B cell (primary cell): ENCODE data around the gene TIRAP. TPM values are rescaled to one million over a fixed set of nuclear protein-coding genes. Genes with fewer than 3 reads are reported as not detected.

Source experiments
- ATAC-seq: fragments of 200-7000 bp; cut with Tn5 transposase; one replicate; pipeline ENCODE4 v1.10.0; 2021; ENCODE audit warnings: low read depth, mild to moderate bottlenecking, moderate number of reproducible peaks, moderate library complexity
- CTCF ChIA-PET: fragments of 350-600 bp; sonication (Branson Sonifier 250); formaldehyde crosslinking; loops from one replicate; lab custom pipeline; 2021; ENCODE audit warnings: antibody characterized with exemption, inconsistent platforms; lab: Charles Lee
- POLR2A ChIA-PET: fragments of 350-600 bp; sonication (Branson Sonifier 250); formaldehyde crosslinking; loops from one replicate; lab custom pipeline; 2021; ENCODE audit warnings: antibody characterized with exemption; lab: Charles Lee
- DNase-seq: peaks from one replicate; pipeline ENCODE4 v3.0.0; 2013
- H2AFZ ChIP-seq: 2 replicates; pipeline ENCODE4 v1.6.1; 2012; ENCODE audit warnings: mild to moderate bottlenecking, low read depth, low read length; ENCODE audit not compliant: insufficient read depth, poor library complexity, severe bottlenecking
- H3K27ac ChIP-seq, 2 donors: 1 replicate in 1 of 2; 2 replicates in 1 of 2; pipeline ENCODE4 v1.5.1; 2012 to 2013; ENCODE audit warnings: low read length in 2 of 2, mild to moderate bottlenecking in 2 of 2, moderate library complexity in 1 of 2
- H3K27me3 ChIP-seq, 4 experiments: fragments of 200-600 bp in 1 of 4; sonication (generic) in 1 of 4; replicated peaks in 1 of 4; 1 replicate in 2 of 4; 2 replicates in 2 of 4; pipeline versions ENCODE4 v1.6.1 to v1.7.0; 2013 to 2016; ENCODE audit warnings: low read length in 3 of 4, mild to moderate bottlenecking in 2 of 4, mixed read lengths in 1 of 4, moderate library complexity in 1 of 4; ENCODE audit not compliant: insufficient read depth in 4 of 4, control insufficient read depth in 3 of 4; ENCODE audit errors: control extremely low read depth in 1 of 4
- H3K36me3 ChIP-seq, 2 experiments: replicated peaks in 1 of 2; 1 replicate in 1 of 2; 2 replicates in 1 of 2; pipeline versions ENCODE4 v1.6.1 to v1.7.1; 2013; ENCODE audit warnings: low read length in 1 of 2; ENCODE audit not compliant: insufficient read depth in 2 of 2, control insufficient read depth in 1 of 2; ENCODE audit errors: control extremely low read depth in 1 of 2, extremely low read depth in 1 of 2
- H3K4me1 ChIP-seq, 2 donors: fragments of 200-600 bp in 1 of 2; sonication (generic) in 1 of 2; 1 replicate in 1 of 2; 2 replicates in 1 of 2; pipeline versions ENCODE4 v1.5.1 to v1.6.1; 2013 to 2017; ENCODE audit warnings: low read length in 2 of 2; ENCODE audit not compliant: control insufficient read depth in 2 of 2, insufficient read depth in 2 of 2
- H3K4me2 ChIP-seq: replicated peaks from 2 replicates; pipeline ENCODE3; 2012; ENCODE audit warnings: mild to moderate bottlenecking, low read depth, low read length; ENCODE audit not compliant: poor library complexity, severe bottlenecking
- H3K4me3 ChIP-seq, 5 experiments: fragments of 200-600 bp in 1 of 5; sonication (generic) in 1 of 5; 1 replicate in 3 of 5; 2 replicates in 2 of 5; pipeline versions ENCODE4 v1.5.1 to v1.7.0; 2011 to 2016; ENCODE audit warnings: low read length in 4 of 5, mild to moderate bottlenecking in 4 of 5, low read depth in 2 of 5, control low read depth in 1 of 5, moderate library complexity in 1 of 5; ENCODE audit not compliant: insufficient read depth in 1 of 5; ENCODE audit errors: control extremely low read depth in 1 of 5, extremely low read depth in 1 of 5
- H3K79me2 ChIP-seq: fragments of 200-600 bp; sonication (generic); one replicate; pipeline ENCODE4 v1.6.0; 2016; ENCODE audit warnings: low read length; ENCODE audit not compliant: control insufficient read depth, insufficient read depth
- H3K9ac ChIP-seq: fragments of 200-600 bp; sonication (generic); 2 replicates; pipeline ENCODE4 v1.6.1; 2017; ENCODE audit warnings: mild to moderate bottlenecking, low read length, moderate library complexity
- H3K9me3 ChIP-seq, 3 donors: one replicate each; pipeline versions ENCODE4 v1.6.1 to v1.7.1; 2013; ENCODE audit warnings: low read length in 2 of 3; ENCODE audit not compliant: control insufficient read depth in 2 of 3, insufficient read depth in 1 of 3; ENCODE audit errors: control extremely low read depth in 1 of 3
- H4K20me1 ChIP-seq: 2 replicates; pipeline ENCODE4 v1.6.0; 2012; ENCODE audit warnings: mild to moderate bottlenecking, low read length; ENCODE audit not compliant: insufficient read depth, control insufficient read depth, poor library complexity, severe bottlenecking
- H3K27ac Mint-ChIP-seq: one replicate; pipeline ENCODE4 v1.8.0; 2021; ENCODE audit warnings: mixed read lengths
- H3K27me3 Mint-ChIP-seq: one replicate; pipeline ENCODE4 v1.8.0; 2021; ENCODE audit warnings: mixed read lengths
- H3K4me1 Mint-ChIP-seq: one replicate; pipeline ENCODE4 v1.8.0; 2021; ENCODE audit warnings: mixed read lengths
- H3K4me3 Mint-ChIP-seq: one replicate; pipeline ENCODE4 v1.8.0; 2021; ENCODE audit warnings: mixed read lengths
- H3K9me3 Mint-ChIP-seq: one replicate; pipeline ENCODE4 v1.8.0; 2022; ENCODE audit warnings: mixed read lengths; ENCODE audit not compliant: insufficient read depth
- CTCF ChIP-seq: fragments of 200-600 bp; IDR thresholded peaks from one replicate; pipeline ENCODE4 v1.8.0; 2022; ENCODE audit warnings: antibody characterized with exemption, mild to moderate bottlenecking
- EZH2 ChIP-seq: IDR thresholded peaks from 2 replicates; pipeline ENCODE4 v1.6.1; 2012; ENCODE audit warnings: borderline replicate concordance, low read depth, mild to moderate bottlenecking, moderate library complexity, low read length; ENCODE audit not compliant: insufficient read depth, poor library complexity, severe bottlenecking
- WGBS: methylation state at CpG from one replicate; pipeline ENCODE4 v1.1.5; 2013; ENCODE audit warnings: missing lambda C conversion rate; ENCODE audit not compliant: insufficient coverage; 5-methylcytosine and 5-hydroxymethylcytosine counted together
- intact Hi-C: fragments of 100-400 bp; cut with micrococcal nuclease; formaldehyde crosslinking; loops from one replicate; pipeline ENCODE4 v1.10.0; 2022
- polyA plus RNA-seq: library from polyadenylated mRNA; depleted of rRNA; stranded (reverse); fragments of >200 nt; gene quantifications from 2 replicates; pipeline ENCODE4 v1.2.3, GENCODE V29; 2012
- total RNA-seq, 2 donors: library from RNA; stranded (reverse); fragments of 120-200 nt in 1 of 2; gene quantifications; 1 replicate in 1 of 2; 2 replicates in 1 of 2; pipeline versions ENCODE4 v1.2.3 to v1.2.4, GENCODE V29; 2013 to 2022

Gene TIRAP
- total and polyA plus RNA-seq, 2 donors (not counting 1 experiment from before 2014, with no cell fraction given), result 9.9 to 25.1 TPM

DNA sequence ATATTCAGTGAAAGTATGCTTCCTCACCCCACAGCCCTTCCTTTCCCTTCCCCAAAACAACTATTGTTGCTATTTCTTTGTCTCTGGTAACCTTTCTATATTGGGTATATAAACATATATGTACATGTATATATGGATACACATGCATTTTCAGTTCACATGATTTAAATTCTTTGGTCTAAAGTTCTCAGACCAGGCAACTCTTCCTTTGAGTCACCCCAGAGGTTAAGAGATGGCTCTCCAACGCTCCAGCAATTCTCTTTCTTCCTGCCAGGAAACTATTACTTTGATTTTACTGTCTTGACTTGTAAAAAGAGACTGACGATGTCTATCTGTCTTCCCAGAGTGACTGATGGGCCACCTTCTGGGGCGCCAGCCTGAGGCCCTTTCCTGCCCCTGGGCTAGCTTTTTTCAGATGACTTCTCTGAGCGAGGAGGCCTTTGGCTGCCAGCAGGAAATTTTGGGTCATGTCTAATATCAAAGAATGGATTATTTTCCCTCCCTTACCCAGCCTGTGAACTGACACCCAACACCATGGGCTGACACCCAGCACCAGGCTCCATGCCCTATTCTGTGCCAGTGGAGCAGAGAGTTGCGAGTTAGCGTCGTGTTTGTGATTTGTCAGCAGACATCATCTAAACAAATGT lies 58.2 kb downstream of the TIRAP start:
- Mint-ChIP-seq H3K4me3 (no peak overlapping the region), H3K4me1 (peaks cover 6% of the 10 kb centered on the region), H3K27ac (no peak overlapping the region), H3K9me3 (no peaks in the 10 kb centered on the region), H3K27me3 (no peaks in the 10 kb centered on the region)
- no peaks in the 10 kb centered on the region for H4K20me1 ChIP-seq
- H3K4me1 ChIP-seq, result no peaks in the 10 kb centered on the region
- CTCF ChIA-PET, result no interaction called here
- H3K27ac ChIP-seq, result no peak overlapping the region
- TF ChIP-seq CTCF (no peak), EZH2 (no peak)
- no peak overlapping the region for H3K9ac ChIP-seq
- H3K9me3 ChIP-seq, result no peaks in the 10 kb centered on the region
- no peaks in the 10 kb centered on the region for H3K79me2 ChIP-seq
- DNase-seq (no peak), ATAC-seq (no peak)
- POLR2A ChIA-PET, result no interaction called here
- no peak overlapping the region for H2AFZ ChIP-seq
- H3K4me2 ChIP-seq, result no peak overlapping the region
- intact Hi-C loops, result no loop called here
- H3K36me3 ChIP-seq, result peaks cover 0 to 78% of the 10 kb centered on the region in 2 experiments
- H3K4me3 ChIP-seq, result no peak overlapping the region
- H3K27me3 ChIP-seq, result no peaks in the 10 kb centered on the region
- WGBS, result 87% methylated on average over 2 of the region's 7 CpGs

DNA sequence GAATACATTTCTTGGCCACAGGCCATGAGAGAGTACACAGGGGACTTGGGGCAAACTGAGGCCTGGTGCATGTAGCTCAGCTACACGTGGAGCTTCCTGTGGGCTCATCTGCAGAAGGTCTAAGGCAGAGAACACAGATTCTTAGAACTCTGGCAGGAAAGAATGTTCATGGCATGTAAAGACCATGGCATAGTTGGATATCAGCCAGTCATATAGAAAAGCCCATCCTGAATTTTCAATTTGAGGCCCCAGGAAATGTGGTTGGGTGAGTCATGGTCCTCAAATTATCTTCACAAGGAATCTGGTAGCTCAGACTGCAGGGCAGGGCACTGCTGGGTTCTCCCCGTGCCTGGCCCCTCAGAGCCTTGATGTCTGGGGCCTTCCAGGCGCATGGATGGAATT lies 58.9 kb downstream of the TIRAP start:
- TF ChIP-seq CTCF (no peak), EZH2 (no peak)
- Mint-ChIP-seq H3K27me3 (no peaks in the 10 kb centered on the region), H3K27ac (no peak overlapping the region), H3K4me3 (no peak overlapping the region), H3K9me3 (no peaks in the 10 kb centered on the region), H3K4me1 (no peaks in the 10 kb centered on the region)
- Histone ChIP-seq H3K79me2 (no peaks in the 10 kb centered on the region), H3K4me2 (no peak overlapping the region), H4K20me1 (no peaks in the 10 kb centered on the region), H3K4me3 (no peak overlapping the region), H3K4me1 (no peaks in the 10 kb centered on the region), H2AFZ (no peak overlapping the region), H3K27ac (no peak overlapping the region), H3K27me3 (no peaks in the 10 kb centered on the region), H3K9me3 (no peaks in the 10 kb centered on the region), H3K36me3 (peaks cover 0 to 72% of the 10 kb centered on the region in 2 experiments), H3K9ac (no peak overlapping the region)
- ATAC-seq (no peak), DNase-seq (no peak)
- ChIA-PET POLR2A (no interaction called here), CTCF (no interaction called here)
- intact Hi-C loops, result no loop called here
- WGBS, result 67% methylated on average over 3 of the region's 3 CpGs
